HTR-8/SVneo (cell line): Measurements from ENCODE around the gene UBB.

Source experiments
- DNase-seq: peaks from one replicate; pipeline ENCODE4 v3.0.0; 2011; ENCODE audit warnings: low spot score, mixed read lengths; ENCODE audit not compliant: insufficient read length
- FAIRE-seq: peaks from 2 replicates; lab custom pipeline; 2011; peaks lifted over from hg19 to GRCh38; lab: Jason Lieb, UNC

Gene UBB

DNA sequence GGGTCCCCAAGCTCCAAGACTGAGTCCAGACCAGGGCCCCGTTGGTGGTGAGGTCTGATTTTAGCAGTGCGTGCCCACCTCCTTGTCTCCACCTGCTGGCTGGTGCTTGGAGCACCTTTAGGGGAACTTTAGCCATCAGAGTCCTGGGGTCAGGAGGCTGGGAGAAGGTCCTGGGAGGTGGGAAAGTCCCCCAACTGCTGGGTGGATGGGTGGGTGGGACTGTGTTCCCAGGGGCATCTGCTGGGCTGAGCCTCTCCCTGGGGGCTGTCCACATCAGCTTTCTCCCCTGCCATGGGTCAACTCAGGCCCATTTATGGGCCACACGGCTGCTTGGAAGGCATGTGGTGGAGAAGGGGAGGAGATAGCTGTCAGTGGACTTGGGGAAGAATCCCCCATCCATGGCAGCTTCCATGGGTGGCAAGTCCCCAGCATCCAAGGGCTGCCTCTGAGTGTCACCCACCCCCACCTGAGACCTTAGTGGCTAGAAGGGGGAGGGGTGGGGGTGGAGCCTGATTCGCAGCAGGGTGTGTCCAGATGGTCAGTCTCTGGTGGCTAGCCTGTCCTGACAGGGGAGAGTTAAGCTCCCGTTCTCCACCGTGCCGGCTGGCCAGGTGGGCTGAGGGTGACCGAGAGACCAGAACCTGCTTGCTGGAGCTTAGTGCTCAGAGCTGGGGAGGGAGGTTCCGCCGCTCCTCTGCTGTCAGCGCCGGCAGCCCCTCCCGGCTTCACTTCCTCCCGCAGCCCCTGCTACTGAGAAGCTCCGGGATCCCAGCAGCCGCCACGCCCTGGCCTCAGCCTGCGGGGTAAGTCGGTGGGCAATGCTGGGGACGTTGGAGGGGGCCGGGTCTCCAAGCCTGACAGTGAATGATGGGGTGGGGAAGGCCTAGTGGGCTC, 34.4 kb downstream of the UBB start, which contains the start of gene TRPV2:
Gene TRPV2 (plus strand): TSS at position 541 of the 894 bp plus-strand sequence. CDS start 2,098 bp downstream, outside the sequence.
- FAIRE-seq, result peak; percentile 72

DNA sequence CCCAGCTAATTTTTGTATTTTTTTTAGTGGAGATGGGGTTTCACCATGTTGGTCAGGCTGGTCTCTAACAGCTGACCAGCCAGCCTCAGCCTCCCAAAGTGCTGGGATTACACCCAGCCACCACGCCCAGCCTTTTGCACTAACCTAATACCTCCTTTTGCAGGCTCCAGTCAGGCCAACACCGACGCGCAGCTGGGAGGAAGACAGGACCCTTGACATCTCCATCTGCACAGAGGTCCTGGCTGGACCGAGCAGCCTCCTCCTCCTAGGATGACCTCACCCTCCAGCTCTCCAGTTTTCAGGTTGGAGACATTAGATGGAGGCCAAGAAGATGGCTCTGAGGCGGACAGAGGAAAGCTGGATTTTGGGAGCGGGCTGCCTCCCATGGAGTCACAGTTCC, 36.5 kb downstream of the UBB start:
- FAIRE-seq (no peak), DNase-seq (no peak)

More for the DNA sequence above, 34.4 kb downstream of the UBB start, which contains the start of gene TRPV2:
- no peak for DNase-seq

DNA sequence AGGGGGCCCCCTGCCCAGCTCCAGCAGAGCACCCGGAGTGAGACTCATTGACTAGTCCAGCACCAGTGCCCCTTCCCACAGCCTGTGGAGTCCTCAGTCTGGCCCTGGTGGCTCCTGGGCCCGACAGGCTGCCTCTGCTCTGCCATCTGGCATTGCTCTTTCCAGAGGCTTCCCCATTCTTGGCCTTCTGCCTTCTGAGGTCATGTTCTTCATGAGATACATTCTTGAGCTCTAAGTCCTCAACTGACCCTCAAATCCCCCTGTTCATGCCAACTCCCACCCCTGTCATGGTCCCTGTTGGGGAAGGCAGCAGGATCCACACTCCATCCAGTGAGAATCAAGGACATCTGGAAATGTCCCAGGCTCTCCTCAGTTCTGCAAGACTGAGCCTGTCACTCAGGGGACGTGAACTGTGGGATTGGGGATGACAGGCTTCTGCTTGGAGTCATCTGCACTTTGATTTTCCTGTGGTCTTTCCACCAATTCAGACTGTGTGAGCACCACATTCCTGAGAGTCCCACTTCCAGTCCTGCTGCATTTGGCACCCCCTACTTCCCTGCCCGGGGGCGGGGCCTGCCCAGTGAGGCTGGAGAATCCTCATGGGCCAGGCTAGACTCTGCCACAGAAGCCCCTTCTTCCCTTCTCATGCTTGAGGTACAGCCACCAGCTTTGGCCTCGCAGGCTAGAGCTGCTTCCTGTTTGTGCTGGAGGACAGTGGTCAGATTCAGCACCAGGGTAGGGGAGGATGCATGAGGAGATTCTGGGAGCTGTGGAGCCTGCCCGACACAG, 37.2 kb downstream of the UBB start:
- peak; percentile 74 for DNase-seq

GRCh38 chr17:16418685-16419068, 37.8 kb downstream of the UBB start:
- DNase-seq, result no peak

More for the DNA sequence above, 37.2 kb downstream of the UBB start:
- FAIRE-seq, result peak; percentile 74

GRCh38 chr17:16419074-16419928, 38.4 kb downstream of the UBB start:
- peak; percentile 77 for FAIRE-seq
- DNase-seq, result peak; percentile 96

More at GRCh38 chr17:16418685-16419068, 37.8 kb downstream of the UBB start:
- peak; percentile 42 for FAIRE-seq

DNA sequence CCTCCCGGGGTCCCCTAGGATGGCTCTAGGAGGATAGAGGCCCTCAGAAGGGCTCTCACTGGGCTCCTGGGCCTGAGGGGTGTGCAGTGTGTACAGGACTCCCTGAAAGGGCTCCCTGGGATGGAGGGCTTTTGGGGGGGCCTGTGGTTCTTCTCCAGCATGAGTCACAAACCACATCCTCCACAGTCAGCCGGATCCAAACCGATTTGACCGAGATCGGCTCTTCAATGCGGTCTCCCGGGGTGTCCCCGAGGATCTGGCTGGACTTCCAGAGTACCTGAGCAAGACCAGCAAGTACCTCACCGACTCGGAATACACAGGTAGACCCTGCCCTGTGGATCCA, 39.0 kb downstream of the UBB start:
- DNase-seq (peak; percentile 86), FAIRE-seq (peak; percentile 38)

- FAIRE-seq, result peak; percentile 57
Measured at GRCh38 chr17:16422416-16422815, 41.5 kb downstream of the UBB start.

DNA sequence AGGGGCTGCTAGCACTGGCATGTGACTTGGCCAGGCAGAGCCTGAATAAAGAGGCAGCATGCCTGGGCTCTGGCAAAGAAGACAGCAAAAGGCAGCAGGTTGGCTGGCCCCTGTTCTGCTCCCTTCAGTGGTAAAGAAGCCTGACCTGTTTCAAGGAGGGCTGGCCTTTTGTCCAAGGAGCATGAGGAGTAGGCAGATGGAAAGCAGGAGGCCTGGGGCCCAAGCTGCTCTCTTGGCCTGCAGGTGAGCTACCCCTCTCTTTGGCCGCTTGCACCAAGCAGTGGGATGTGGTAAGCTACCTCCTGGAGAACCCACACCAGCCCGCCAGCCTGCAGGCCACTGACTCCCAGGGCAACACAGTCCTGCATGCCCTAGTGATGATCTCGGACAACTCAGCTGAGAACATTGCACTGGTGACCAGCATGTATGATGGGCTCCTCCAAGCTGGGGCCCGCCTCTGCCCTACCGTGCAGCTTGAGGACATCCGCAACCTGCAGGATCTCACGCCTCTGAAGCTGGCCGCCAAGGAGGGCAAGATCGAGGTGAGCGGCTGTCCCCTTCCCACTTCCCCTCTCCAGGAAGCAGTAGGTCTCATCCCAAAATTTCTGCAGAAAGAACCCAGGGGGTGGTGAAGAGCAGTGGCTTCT, 42.5 kb downstream of the UBB start:
- FAIRE-seq (no peak), DNase-seq (no peak)

More at GRCh38 chr17:16422416-16422815, 41.5 kb downstream of the UBB start:
- no peak for DNase-seq

DNA sequence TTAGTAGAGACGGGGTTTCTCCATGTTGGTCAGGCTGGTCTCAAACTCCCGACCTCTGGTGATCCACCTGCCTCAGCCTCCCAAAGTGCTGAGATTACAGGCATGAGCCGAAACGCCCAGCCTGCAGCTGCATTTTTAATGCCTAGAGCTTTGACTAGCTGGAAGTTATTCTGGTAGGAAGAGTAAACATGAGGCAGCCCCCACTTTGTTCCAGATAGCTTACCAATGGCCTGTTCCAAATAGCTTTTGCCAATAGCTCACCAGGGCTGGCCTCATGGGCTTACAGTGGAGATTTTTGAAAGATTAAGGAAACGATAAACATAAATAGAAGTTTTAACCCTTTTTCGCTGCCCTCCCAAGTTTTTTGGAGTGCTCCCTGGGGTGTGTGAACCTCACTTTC, 44.3 kb downstream of the UBB start:
- FAIRE-seq, result no peak
- no peak for DNase-seq

GRCh38 chr17:16425698-16426659, 45.1 kb downstream of the UBB start:
- DNase-seq, result no peak
- peak; percentile 77 for FAIRE-seq

- FAIRE-seq (peak; percentile 64), DNase-seq (no peak)
Measured at GRCh38 chr17:16427020-16427419, 46.1 kb downstream of the UBB start.

GRCh38 chr17:16428098-16428882, 47.4 kb downstream of the UBB start:
- peak; percentile 69 for DNase-seq
- peak; percentile 86 for FAIRE-seq

DNA sequence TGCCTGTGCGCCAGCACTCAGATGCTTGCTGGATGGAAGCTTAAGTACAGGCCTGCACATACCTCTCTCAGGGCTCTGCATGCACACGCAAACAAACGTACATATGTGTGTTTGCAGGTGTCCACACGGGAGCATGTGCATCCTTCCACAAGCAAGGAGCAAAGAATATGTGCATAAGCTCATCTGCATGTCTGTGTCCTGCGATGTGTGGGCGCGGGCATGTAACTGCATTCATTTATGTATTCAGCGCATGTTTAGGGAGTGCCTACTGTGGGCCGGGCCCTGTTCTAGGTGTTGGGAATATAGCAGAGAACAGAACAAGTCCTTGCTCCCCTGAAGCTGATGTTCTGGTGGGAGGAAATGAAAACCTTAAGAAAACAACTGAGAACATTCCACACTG, 48.2 kb downstream of the UBB start:
- DNase-seq (no peak), FAIRE-seq (peak; percentile 80)

DNA sequence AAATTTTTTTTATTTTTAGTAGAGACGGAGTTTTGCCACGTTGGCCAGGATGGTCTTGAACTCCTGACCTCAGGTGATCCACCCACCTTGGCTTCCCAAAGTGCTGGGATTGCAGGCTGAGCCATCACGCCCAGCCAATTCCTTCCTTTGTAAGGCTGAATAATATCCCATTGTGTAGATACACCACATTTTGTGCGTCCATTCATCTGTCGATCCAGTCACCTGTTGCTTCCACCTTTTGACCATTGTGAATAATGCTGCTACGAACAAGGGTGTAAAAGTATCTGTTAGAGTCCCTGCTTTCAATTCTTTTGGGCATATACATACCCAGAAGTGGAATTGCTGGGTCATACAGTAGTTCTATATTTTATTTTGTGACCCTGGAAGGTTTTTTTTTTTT, 49.8 kb downstream of the UBB start:
- FAIRE-seq, result no peak
- no peak for DNase-seq

GRCh38 chr17:16432017-16432416, 51.1 kb downstream of the UBB start:
- DNase-seq, result no peak
- FAIRE-seq, result peak; percentile 80
